CD4-positive, CD25-positive, alpha-beta regulatory T cell (primary cell): ENCODE results near the gene HTR3B. TPM values are rescaled to one million over a fixed set of nuclear protein-coding genes. Genes with fewer than 3 reads are reported as not detected.

Source experiments
- ATAC-seq, 2 donors: fragments of 150-1000 bp; cut with Tn5 transposase; one replicate each; pipeline ENCODE4 v1.10.0; 2021; ENCODE audit warnings: low read depth in 2 of 2, moderate number of reproducible peaks in 2 of 2, moderate library complexity in 1 of 2
- DNase-seq, 3 donors: peaks; one replicate each; pipeline versions ENCODE4 v3.0.0 to v3.0.0-alpha.2; 2012 to 2022; ENCODE audit warnings: mixed read lengths in 1 of 3
- H3K27ac ChIP-seq: one replicate; pipeline ENCODE4 v1.7.0; 2013; ENCODE audit warnings: mild to moderate bottlenecking, low read length; ENCODE audit not compliant: insufficient read depth, poor library complexity, severe bottlenecking
- H3K27me3 ChIP-seq: one replicate; pipeline ENCODE4 v1.7.0; 2013; ENCODE audit warnings: low read length; ENCODE audit not compliant: control insufficient read depth, insufficient read depth
- H3K36me3 ChIP-seq: one replicate; pipeline ENCODE4 v1.7.0; 2013; ENCODE audit warnings: mild to moderate bottlenecking, low read length, moderate library complexity; ENCODE audit not compliant: control insufficient read depth, insufficient read depth
- H3K4me1 ChIP-seq: 2 replicates; pipeline ENCODE4 v1.7.0; 2013; ENCODE audit warnings: mild to moderate bottlenecking, low read length; ENCODE audit not compliant: insufficient read depth, control insufficient read depth, poor library complexity, severe bottlenecking
- H3K4me3 ChIP-seq: one replicate; pipeline ENCODE4 v1.7.0; 2013; ENCODE audit warnings: low read depth, mild to moderate bottlenecking, low read length, moderate library complexity
- H3K9me3 ChIP-seq, 2 experiments: 1 replicate in 1 of 2; 2 replicates in 1 of 2; pipeline ENCODE4 v1.7.0; 2013; ENCODE audit warnings: low read length in 2 of 2, mild to moderate bottlenecking in 1 of 2, moderate library complexity in 1 of 2; ENCODE audit not compliant: control insufficient read depth in 2 of 2
- H3K27ac Mint-ChIP-seq, 3 donors: one replicate each; pipeline ENCODE4 v1.8.0; 2020 to 2022; ENCODE audit warnings: mild to moderate bottlenecking in 3 of 3, mixed read lengths in 3 of 3, moderate library complexity in 2 of 3
- H3K27me3 Mint-ChIP-seq: one replicate; pipeline ENCODE4 v1.8.0; 2022; ENCODE audit warnings: mild to moderate bottlenecking, mixed read lengths
- H3K36me3 Mint-ChIP-seq: one replicate; pipeline ENCODE4 v1.8.0; 2020; ENCODE audit warnings: mixed read lengths
- H3K4me1 Mint-ChIP-seq, 4 donors: one replicate each; pipeline ENCODE4 v1.8.0; 2020 to 2022; ENCODE audit warnings: mixed read lengths in 4 of 4, mild to moderate bottlenecking in 1 of 4
- H3K4me3 Mint-ChIP-seq, 4 donors: one replicate each; pipeline ENCODE4 v1.8.0; 2020 to 2022; ENCODE audit warnings: mild to moderate bottlenecking in 4 of 4, mixed read lengths in 4 of 4, moderate library complexity in 3 of 4
- H3K9me3 Mint-ChIP-seq, 7 donors: one replicate each; pipeline ENCODE4 v1.8.0; 2020 to 2022; ENCODE audit warnings: mixed read lengths in 7 of 7, mild to moderate bottlenecking in 3 of 7, moderate library complexity in 2 of 7
- polyA plus RNA-seq, 4 donors: library from polyadenylated mRNA; unstranded; fragments of 300-500 nt; fragmentation: Illumina TruSeq; gene quantifications; one replicate each; pipeline ENCODE4 v1.2.3, GENCODE V29; 2021
- total RNA-seq: library from RNA; stranded (reverse); gene quantifications from one replicate; pipeline ENCODE4 v1.2.3, GENCODE V29; 2022

HTR3B gene
- total and polyA plus RNA-seq, 5 donors from 2014 or later = not detected

DNA sequence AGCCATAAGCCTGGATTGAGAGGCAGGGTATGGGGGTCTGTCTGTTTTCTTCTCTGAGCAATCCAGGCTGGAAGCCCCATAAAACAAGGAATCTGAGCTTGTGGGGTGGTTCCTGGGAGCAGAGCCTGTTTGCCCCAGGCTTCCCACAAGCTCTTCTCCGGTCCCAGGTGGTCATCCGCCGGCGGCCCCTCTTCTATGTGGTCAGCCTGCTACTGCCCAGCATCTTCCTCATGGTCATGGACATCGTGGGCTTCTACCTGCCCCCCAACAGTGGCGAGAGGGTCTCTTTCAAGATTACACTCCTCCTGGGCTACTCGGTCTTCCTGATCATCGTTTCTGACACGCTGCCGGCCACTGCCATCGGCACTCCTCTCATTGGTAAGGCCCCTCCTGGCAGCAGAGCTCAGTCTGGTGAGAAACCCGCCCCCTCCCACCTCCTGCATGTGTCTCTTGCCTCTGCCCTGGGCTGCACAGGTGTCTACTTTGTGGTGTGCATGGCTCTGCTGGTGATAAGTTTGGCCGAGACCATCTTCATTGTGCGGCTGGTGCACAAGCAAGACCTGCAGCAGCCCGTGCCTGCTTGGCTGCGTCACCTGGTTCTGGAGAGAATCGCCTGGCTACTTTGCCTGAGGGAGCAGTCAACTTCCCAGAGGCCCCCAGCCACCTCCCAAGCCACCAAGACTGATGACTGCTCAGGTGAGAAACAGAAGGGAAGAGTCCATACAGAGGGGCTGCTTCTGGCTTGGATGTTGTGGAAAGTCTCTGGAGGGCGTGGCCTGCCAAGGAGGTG is 82.0 kb downstream of the HTR3B start:
- Mint-ChIP-seq H3K4me1 (no peaks in the 10 kb centered on the region), H3K4me3 (no peak overlapping the region), H3K36me3 (no peaks in the 10 kb centered on the region), H3K27ac (no peak overlapping the region), H3K9me3 (peaks cover 0 to 3% (median 0%) of the 10 kb centered on the region in 7 donors), H3K27me3 (peaks cover 15% of the 10 kb centered on the region)
- H3K9me3 ChIP-seq = no peaks in the 10 kb centered on the region
- H3K36me3 ChIP-seq = no peaks in the 10 kb centered on the region
- H3K4me3 ChIP-seq = no peak overlapping the region
- DNase-seq = no peak
- no peaks in the 10 kb centered on the region for H3K27me3 ChIP-seq
- ATAC-seq = no peak
- no peaks in the 10 kb centered on the region for H3K4me1 ChIP-seq
- no peak overlapping the region for H3K27ac ChIP-seq

DNA sequence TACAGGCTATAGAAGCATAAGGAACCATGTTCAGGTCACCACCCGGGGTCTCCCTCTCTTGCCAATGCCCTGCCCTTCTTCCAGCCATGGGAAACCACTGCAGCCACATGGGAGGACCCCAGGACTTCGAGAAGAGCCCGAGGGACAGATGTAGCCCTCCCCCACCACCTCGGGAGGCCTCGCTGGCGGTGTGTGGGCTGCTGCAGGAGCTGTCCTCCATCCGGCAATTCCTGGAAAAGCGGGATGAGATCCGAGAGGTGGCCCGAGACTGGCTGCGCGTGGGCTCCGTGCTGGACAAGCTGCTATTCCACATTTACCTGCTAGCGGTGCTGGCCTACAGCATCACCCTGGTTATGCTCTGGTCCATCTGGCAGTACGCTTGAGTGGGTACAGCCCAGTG is 84.8 kb downstream of the HTR3B start:
- H3K4me1 Mint-ChIP-seq = peaks cover 0 to 2% (median 0%) of the 10 kb centered on the region in 4 donors
- no peak overlapping the region for H3K4me3 ChIP-seq
- H3K27me3 ChIP-seq = peaks cover 3% of the 10 kb centered on the region
- DNase-seq (no peak), ATAC-seq (no peak)
- H3K27ac ChIP-seq = no peak overlapping the region
- no peaks in the 10 kb centered on the region for H3K36me3 Mint-ChIP-seq
- H3K27ac Mint-ChIP-seq = no peak overlapping the region
- no peaks in the 10 kb centered on the region for H3K9me3 ChIP-seq
- H3K27me3 Mint-ChIP-seq = peaks cover 24% of the 10 kb centered on the region
- peaks cover 0 to 1% (median 0%) of the 10 kb centered on the region in 7 donors for H3K9me3 Mint-ChIP-seq
- no peaks in the 10 kb centered on the region for H3K4me1 ChIP-seq
- no peaks in the 10 kb centered on the region for H3K36me3 ChIP-seq
- H3K4me3 Mint-ChIP-seq = no peak overlapping the region

DNA sequence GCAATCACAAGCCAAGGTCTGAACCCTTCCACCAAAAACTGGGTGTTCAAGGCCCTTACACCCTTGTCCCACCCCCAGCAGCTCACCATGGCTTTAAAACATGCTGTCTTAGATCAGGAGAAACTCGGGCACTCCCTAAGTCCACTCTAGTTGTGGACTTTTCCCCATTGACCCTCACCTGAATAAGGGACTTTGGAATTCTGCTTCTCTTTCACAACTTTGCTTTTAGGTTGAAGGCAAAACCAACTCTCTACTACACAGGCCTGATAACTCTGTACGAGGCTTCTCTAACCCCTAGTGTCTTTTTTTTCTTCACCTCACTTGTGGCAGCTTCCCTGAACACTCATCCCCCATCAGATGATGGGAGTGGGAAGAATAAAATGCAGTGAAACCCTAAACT is 85.3 kb downstream of the HTR3B start:
- no peak overlapping the region for H3K27ac ChIP-seq
- Mint-ChIP-seq H3K27ac (no peak overlapping the region), H3K27me3 (peaks cover 24% of the 10 kb centered on the region), H3K9me3 (peaks cover 0 to 1% (median 0%) of the 10 kb centered on the region in 7 donors), H3K4me1 (peaks cover 0 to 7% (median 0%) of the 10 kb centered on the region in 4 donors), H3K4me3 (no peak overlapping the region), H3K36me3 (no peaks in the 10 kb centered on the region)
- ATAC-seq = no peak
- H3K27me3 ChIP-seq = peaks cover 3% of the 10 kb centered on the region
- no peaks in the 10 kb centered on the region for H3K4me1 ChIP-seq
- H3K4me3 ChIP-seq = no peak overlapping the region
- no peak for DNase-seq
- H3K9me3 ChIP-seq = no peaks in the 10 kb centered on the region
- no peaks in the 10 kb centered on the region for H3K36me3 ChIP-seq

DNA sequence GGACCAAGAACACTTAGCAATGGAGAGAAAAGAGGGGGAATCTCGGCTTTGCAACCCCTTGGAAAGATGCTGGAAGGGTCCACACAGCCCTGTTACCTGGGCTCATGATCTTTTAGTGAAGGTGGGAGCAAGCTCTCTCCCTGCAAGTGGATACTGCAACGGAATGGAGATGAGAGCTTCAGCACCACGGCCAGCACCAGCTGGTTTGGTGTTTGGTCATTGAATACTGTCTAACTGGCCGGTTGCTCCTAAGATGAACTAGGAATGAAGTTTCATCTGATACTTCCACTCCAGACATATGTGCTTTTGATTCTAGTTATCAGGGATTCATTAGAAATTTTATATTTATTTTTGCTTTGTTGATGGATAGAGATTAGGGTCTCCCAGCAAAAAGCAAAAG is 86.6 kb downstream of the HTR3B start:
- DNase-seq (no peak), ATAC-seq (no peak)
- no peaks in the 10 kb centered on the region for H3K9me3 ChIP-seq
- H3K27me3 ChIP-seq = peaks cover 3% of the 10 kb centered on the region
- H3K9me3 Mint-ChIP-seq = peaks cover 0 to 1% (median 0%) of the 10 kb centered on the region in 7 donors
- no peak overlapping the region for H3K27ac Mint-ChIP-seq
- no peaks in the 10 kb centered on the region for H3K4me1 ChIP-seq
- peaks cover 24% of the 10 kb centered on the region for H3K27me3 Mint-ChIP-seq
- H3K27ac ChIP-seq = no peak overlapping the region
- peaks cover 0 to 10% (median 0%) of the 10 kb centered on the region in 4 donors for H3K4me1 Mint-ChIP-seq
- no peaks in the 10 kb centered on the region for H3K36me3 Mint-ChIP-seq
- H3K4me3 ChIP-seq = no peak overlapping the region
- H3K36me3 ChIP-seq = no peaks in the 10 kb centered on the region
- H3K4me3 Mint-ChIP-seq = no peak overlapping the region

DNA sequence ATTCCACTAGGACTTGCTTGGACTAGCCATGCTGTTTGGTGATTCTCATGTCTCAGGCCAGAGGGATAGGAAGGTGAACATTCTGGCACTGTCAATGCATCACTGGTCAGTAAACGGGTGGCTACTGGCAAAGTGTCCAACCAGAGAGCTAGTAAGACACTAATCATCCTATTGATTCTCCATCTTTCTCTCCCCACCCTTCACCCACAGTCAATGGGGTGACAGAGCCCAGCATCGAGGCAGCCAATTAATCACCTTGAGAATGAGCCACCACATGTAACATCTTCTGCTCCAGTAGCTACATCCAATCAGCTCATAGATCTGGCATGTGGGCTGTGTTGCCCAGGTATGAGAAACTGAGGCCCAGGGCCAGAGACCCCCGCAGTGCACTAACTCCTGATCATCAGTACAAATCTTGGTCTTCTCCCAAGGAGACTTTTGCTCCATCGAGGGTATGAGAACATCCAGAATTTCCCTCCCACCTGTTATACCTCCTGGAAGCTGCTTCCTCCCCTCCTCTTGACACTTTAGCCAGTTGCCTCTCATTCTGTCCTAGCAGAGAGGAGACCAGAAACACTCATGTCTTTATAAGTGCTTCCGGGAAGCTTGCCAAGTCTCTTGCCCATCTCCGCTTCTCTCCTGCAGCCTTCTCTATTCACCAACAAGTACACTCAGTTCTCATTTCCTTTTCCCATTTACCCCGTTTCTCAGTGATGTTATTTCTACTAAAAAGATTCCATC is 87.3 kb downstream of the HTR3B start:
- H3K36me3 Mint-ChIP-seq = no peaks in the 10 kb centered on the region
- peaks cover 24% of the 10 kb centered on the region for H3K27me3 Mint-ChIP-seq
- H3K4me1 ChIP-seq = no peaks in the 10 kb centered on the region
- no peaks in the 10 kb centered on the region for H3K36me3 ChIP-seq
- H3K9me3 ChIP-seq = no peaks in the 10 kb centered on the region
- peaks cover 0 to 1% (median 0%) of the 10 kb centered on the region in 7 donors for H3K9me3 Mint-ChIP-seq
- H3K4me3 Mint-ChIP-seq = no peak overlapping the region
- peaks cover 0 to 10% (median 0%) of the 10 kb centered on the region in 4 donors for H3K4me1 Mint-ChIP-seq
- peaks cover 3% of the 10 kb centered on the region for H3K27me3 ChIP-seq
- no peak overlapping the region for H3K27ac ChIP-seq
- H3K4me3 ChIP-seq = no peak overlapping the region
- DNase-seq = no peak
- no peak overlapping the region for H3K27ac Mint-ChIP-seq
- ATAC-seq = no peak

DNA sequence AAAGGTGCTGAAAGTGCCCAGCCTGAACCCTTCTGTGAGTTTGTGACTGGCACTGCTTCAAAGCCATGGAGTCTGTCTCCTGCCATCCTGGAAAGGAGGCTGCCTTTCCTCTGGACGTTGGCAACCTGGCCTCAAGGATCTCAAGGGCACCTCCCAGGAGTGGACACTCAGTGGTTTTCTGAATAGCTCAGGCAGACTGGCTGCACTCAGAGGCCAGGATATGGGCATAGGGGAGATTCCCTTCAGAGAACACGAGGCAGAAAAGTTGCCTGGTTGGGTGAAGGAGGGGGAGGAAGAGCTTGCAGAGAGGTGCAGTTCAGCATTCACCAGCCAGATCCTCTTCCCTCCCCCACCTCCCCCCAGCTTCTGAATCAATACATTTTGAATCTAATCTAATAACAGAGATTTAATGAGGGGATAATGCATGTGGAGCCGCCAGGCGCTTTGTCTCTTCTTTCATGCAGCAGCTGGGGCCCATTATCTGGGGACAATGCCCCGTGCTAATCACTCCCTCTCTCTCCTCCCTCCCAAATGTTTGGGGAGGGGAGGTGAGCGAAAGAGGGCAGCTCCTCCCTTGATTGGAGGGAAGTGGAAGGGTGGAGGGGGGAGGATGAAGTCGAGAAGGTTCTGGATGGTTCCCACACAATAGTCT is 88.0 kb downstream of the HTR3B start:
- Mint-ChIP-seq H3K27me3 (peaks cover 24% of the 10 kb centered on the region), H3K4me1 (peaks cover 0 to 10% (median 0%) of the 10 kb centered on the region in 4 donors), H3K9me3 (peaks cover 0 to 1% (median 0%) of the 10 kb centered on the region in 7 donors), H3K36me3 (no peaks in the 10 kb centered on the region), H3K4me3 (no peak overlapping the region), H3K27ac (no peak overlapping the region)
- Histone ChIP-seq H3K4me3 (no peak overlapping the region), H3K36me3 (no peaks in the 10 kb centered on the region), H3K9me3 (no peaks in the 10 kb centered on the region), H3K4me1 (no peaks in the 10 kb centered on the region), H3K27me3 (peaks cover 3% of the 10 kb centered on the region), H3K27ac (no peak overlapping the region)
- no peak for DNase-seq
- ATAC-seq = no peak

DNA sequence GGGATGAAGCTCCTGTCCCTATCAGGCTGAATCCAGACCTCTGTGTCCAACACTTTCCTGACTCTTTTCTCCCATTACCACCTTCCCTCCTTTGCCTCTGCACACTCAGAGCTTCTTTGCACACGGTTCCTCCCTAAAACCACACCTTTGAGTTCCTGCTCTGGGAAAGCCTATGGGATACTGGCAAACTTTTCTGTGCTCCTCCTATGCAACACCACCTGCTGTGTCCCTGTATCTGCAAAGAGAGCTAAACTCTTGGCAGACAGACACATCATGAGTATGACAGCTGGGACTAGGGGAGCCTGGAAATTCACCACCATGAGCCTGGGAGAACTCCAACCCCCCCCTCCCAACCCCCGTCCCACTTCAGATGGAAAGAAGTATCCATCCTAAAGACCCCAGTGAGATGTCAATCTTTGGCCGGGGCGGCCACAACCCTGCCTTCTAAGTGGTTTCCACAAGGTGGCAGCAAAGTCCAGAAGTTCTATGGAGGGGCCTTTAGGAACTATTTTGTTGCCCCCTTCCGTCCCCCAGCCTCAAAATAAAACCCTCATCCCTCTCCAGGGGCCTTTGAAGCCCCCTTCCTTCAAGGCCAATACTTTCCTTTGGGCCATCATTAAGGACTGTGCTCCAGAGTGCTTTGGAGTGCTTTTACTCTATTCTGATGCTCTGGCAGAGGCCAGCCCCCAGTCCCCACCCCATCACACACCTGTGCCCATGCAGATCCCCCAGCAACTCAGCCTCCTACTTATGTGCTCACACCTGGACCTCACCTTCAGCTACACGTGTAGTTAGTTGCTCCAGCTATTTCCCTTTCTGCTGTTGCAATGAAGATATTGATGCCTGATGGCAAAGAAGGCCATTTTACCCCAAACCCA is 89.7 kb downstream of the HTR3B start:
- Mint-ChIP-seq H3K27me3 (peaks cover 24% of the 10 kb centered on the region), H3K36me3 (no peaks in the 10 kb centered on the region), H3K27ac (no peak overlapping the region), H3K4me3 (no peak overlapping the region), H3K4me1 (peaks cover 0 to 10% (median 0%) of the 10 kb centered on the region in 4 donors), H3K9me3 (no peaks in the 10 kb centered on the region)
- Histone ChIP-seq H3K4me3 (no peak overlapping the region), H3K27ac (no peak overlapping the region), H3K4me1 (no peaks in the 10 kb centered on the region), H3K36me3 (no peaks in the 10 kb centered on the region), H3K27me3 (peaks cover 3% of the 10 kb centered on the region), H3K9me3 (no peaks in the 10 kb centered on the region)
- ATAC-seq (no peak), DNase-seq (peak; percentile 8 to 26 (median 16))
